Thyroid gland (tissue), 4 donors: ENCODE data around the gene ATP5PB.

ENCODE experiments used
- CTCF ChIP-seq, 6 experiments: fragments of 200-600 bp in 3 of 6; fragments of 450-650 bp in 3 of 6; sonication (generic) in 3 of 6; IDR thresholded peaks; one replicate each; pipeline ENCODE4 v1.5.1; 2016 to 2019; ENCODE audit warnings: antibody characterized with exemption in 6 of 6, mild to moderate bottlenecking in 2 of 6, inconsistent platforms in 1 of 6, moderate library complexity in 1 of 6
- POLR2A ChIP-seq, 2 donors: fragments of 450-650 bp; IDR thresholded peaks; one replicate each; pipeline ENCODE4 v1.6.1; 2017; ENCODE audit warnings: antibody characterized with exemption in 2 of 2, mild to moderate bottlenecking in 2 of 2, moderate library complexity in 1 of 2

DNA sequence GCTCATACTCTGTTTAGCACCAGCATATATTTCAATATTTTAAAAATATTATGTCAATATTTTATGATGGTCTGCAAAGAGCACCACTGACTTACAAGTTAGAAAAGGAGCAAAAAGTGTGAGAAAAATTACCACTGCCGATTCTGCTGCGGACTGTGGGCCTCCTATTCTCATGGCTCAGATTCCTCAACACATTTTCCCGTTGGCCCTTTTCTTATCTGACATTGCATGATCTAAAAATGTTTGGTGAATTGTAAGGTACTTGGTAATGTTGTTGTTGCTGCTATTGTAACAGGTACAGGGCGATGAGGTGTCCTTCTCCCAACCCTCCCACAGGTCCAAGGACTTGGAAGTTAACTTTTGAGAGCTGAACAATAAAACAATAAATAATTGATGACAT, 25.3 kb downstream of the ATP5PB start:
- TF ChIP-seq CTCF (IDR thresholded peaks at IDR 0.05) (no peak), POLR2A (IDR thresholded peaks at IDR 0.05) (no peak)
